Measurements from ENCODE around the gene ATP6AP1. TPM values are rescaled to one million over a fixed set of nuclear protein-coding genes. Genes with fewer than 3 reads are reported as not detected.
A peak's percentile ranks its signal among the peaks of the same experiment; 100 is the strongest.

Gene ATP6AP1
- total and polyA plus RNA-seq, 9 of the 15 experiments (the other 6 are each of a cell fraction or from before 2014, with no cell fraction given) = 8.3 to 90.5 (median 52.9) TPM

- TF ChIP-seq, protein P1, sequence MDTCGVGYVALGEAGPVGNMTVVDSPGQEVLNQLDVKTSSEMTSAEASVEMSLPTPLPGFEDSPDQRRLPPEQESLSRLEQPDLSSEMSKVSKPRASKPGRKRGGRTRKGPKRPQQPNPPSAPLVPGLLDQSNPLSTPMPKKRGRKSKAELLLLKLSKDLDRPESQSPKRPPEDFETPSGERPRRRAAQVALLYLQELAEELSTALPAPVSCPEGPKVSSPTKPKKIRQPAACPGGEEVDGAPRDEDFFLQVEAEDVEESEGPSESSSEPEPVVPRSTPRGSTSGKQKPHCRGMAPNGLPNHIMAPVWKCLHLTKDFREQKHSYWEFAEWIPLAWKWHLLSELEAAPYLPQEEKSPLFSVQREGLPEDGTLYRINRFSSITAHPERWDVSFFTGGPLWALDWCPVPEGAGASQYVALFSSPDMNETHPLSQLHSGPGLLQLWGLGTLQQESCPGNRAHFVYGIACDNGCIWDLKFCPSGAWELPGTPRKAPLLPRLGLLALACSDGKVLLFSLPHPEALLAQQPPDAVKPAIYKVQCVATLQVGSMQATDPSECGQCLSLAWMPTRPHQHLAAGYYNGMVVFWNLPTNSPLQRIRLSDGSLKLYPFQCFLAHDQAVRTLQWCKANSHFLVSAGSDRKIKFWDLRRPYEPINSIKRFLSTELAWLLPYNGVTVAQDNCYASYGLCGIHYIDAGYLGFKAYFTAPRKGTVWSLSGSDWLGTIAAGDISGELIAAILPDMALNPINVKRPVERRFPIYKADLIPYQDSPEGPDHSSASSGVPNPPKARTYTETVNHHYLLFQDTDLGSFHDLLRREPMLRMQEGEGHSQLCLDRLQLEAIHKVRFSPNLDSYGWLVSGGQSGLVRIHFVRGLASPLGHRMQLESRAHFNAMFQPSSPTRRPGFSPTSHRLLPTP (IDR thresholded peaks at IDR 0.05; ENCODE audit: borderline replicate concordance, extremely low read depth, insufficient read length) = no peak
- no peak for TF ChIP-seq ZNF699 (CRISPR knock-in tag; IDR thresholded peaks at IDR 0.05; ENCODE audit: insufficient replicate concordance)
- 0 out of 2 replicates have a peak, but pooled peaks have one; percentile 31 for TF ChIP-seq MBD2 (IDR thresholded peaks at IDR 0.05; ENCODE audit: borderline replicate concordance, low read depth)
- peak; percentile 56 for TF ChIP-seq ZFX (CRISPR knock-in tag; IDR thresholded peaks at IDR 0.05)
- no peak for TF ChIP-seq ZFP36 (IDR thresholded peaks at IDR 0.05; ENCODE audit: low read depth, low read length, partially characterized antibody)
- TF ChIP-seq EGR1 (conservative IDR thresholded peaks at IDR 0.05) = peak; percentile 72
- no peak for TF ChIP-seq FOXM1 (IDR thresholded peaks at IDR 0.05; ENCODE audit: low read depth)
- TF ChIP-seq FOXM1 (CRISPR knock-in tag; IDR thresholded peaks at IDR 0.05; ENCODE audit: low read depth) = no peak
- TF ChIP-seq PKNOX1 (IDR thresholded peaks at IDR 0.05) = peak; percentile 83
- no peak for TF ChIP-seq ZC3H11A (IDR thresholded peaks at IDR 0.05; ENCODE audit: low read depth, low read length)
- no peak for TF ChIP-seq LARP7 (IDR thresholded peaks at IDR 0.05)
- no peak for TF ChIP-seq POLR3A (IDR thresholded peaks at IDR 0.05; ENCODE audit: borderline replicate concordance, extremely low read depth, insufficient read depth, insufficient read length)
- peak; percentile 86 for TF ChIP-seq JUND (IDR thresholded peaks at IDR 0.05; ENCODE audit: borderline replicate concordance, low read depth, low read length)
- TF ChIP-seq JUND (tag; IDR thresholded peaks at IDR 0.05; ENCODE audit: borderline replicate concordance, low read depth, low read length) = peak; percentile 57; the same call in 2 of the 3 replicates
- no peak for TF ChIP-seq ZBTB34 (CRISPR knock-in tag; IDR thresholded peaks at IDR 0.05)
- TF ChIP-seq GTF2F1 (IDR thresholded peaks at IDR 0.05; ENCODE audit: low read depth, low read length) = no peak
- peak; percentile 82 for TF ChIP-seq RFX5 (IDR thresholded peaks at IDR 0.05; ENCODE audit: low read depth, low read length)
- TF ChIP-seq PCBP1 (IDR thresholded peaks at IDR 0.05; ENCODE audit: low read depth, low read length, poor library complexity, severe bottlenecking) = no peak
- TF ChIP-seq CREM (IDR thresholded peaks at IDR 0.05; ENCODE audit: low read depth) = peak; percentile 47
- TF ChIP-seq THRAP3 (IDR thresholded peaks at IDR 0.05; ENCODE audit: borderline replicate concordance) = no peak
- no peak for TF ChIP-seq HNRNPUL1 (IDR thresholded peaks at IDR 0.05; ENCODE audit: low read length)
- peak; percentile 92 for TF ChIP-seq FOSL1 (tag; conservative IDR thresholded peaks at IDR 0.05)
Observed at GRCh38 chrX:154409222-154409871, 19.1 kb upstream of the ATP6AP1 start, which contains the start of gene DNASE1L1 (continued).

Data from K562 (cell line).